Neuronal stem cell (in vitro differentiated cells): Measurements from ENCODE around the gene RAB17.

ENCODE experiments used
- DNase-seq: peaks from one replicate; pipeline ENCODE4 v3.0.0-alpha.2; 2013; ENCODE audit warnings: low spot score
- H2AFZ ChIP-seq: one replicate; pipeline ENCODE4 v1.6.1; 2013; ENCODE audit warnings: mild to moderate bottlenecking, low read length, inconsistent platforms
- H2AK5ac ChIP-seq: 2 replicates; pipeline ENCODE4 v1.6.1; 2013; ENCODE audit warnings: low read depth, mild to moderate bottlenecking, inconsistent platforms, low read length, moderate library complexity, mixed read lengths
- H2BK120ac ChIP-seq: 2 replicates; pipeline ENCODE4 v1.6.1; 2013; ENCODE audit warnings: low read depth, mild to moderate bottlenecking, inconsistent platforms, low read length, moderate library complexity, mixed read lengths
- H2BK12ac ChIP-seq: one replicate; pipeline ENCODE4 v1.6.1; 2013; ENCODE audit warnings: low read length, inconsistent platforms
- H2BK15ac ChIP-seq: 2 replicates; pipeline ENCODE4 v1.6.1; 2013; ENCODE audit warnings: mild to moderate bottlenecking, low read length, inconsistent platforms, mixed read lengths
- H2BK5ac ChIP-seq: one replicate; pipeline ENCODE4 v1.6.1; 2013; ENCODE audit warnings: inconsistent platforms, mild to moderate bottlenecking, low read length, moderate library complexity
- H3K14ac ChIP-seq: one replicate; pipeline ENCODE4 v1.6.1; 2013; ENCODE audit warnings: low read length, inconsistent platforms
- H3K18ac ChIP-seq: 2 replicates; pipeline ENCODE4 v1.6.1; 2013; ENCODE audit warnings: low read length, inconsistent platforms
- H3K23ac ChIP-seq: 2 replicates; pipeline ENCODE4 v1.6.1; 2013; ENCODE audit warnings: low read depth, mild to moderate bottlenecking, mixed read lengths, low read length, inconsistent platforms; ENCODE audit not compliant: poor library complexity
- H3K27ac ChIP-seq: replicated peaks from 3 replicates; pipeline ENCODE4 v1.5.1; 2013; ENCODE audit warnings: low read length, inconsistent platforms
- H3K27me3 ChIP-seq, 3 experiments: 2 replicates each; pipeline ENCODE4 v1.6.1; 2013; ENCODE audit warnings: low read length in 3 of 3, mild to moderate bottlenecking in 2 of 3, inconsistent platforms in 1 of 3, low read depth in 1 of 3, mixed read lengths in 1 of 3, moderate library complexity in 1 of 3; ENCODE audit not compliant: control insufficient read depth in 3 of 3, insufficient read depth in 3 of 3
- H3K36me3 ChIP-seq, 2 donors: replicated peaks in 1 of 2; 2 replicates each; pipeline ENCODE4 v1.6.1; 2013; ENCODE audit warnings: low read length in 2 of 2; ENCODE audit not compliant: control insufficient read depth in 2 of 2, insufficient read depth in 2 of 2
- H3K4ac ChIP-seq: 2 replicates; pipeline ENCODE4 v1.6.1; 2013; ENCODE audit warnings: inconsistent platforms, mild to moderate bottlenecking, low read length, moderate library complexity
- H3K4me1 ChIP-seq, 2 donors: 1 replicate in 1 of 2; 2 replicates in 1 of 2; pipeline ENCODE4 v1.6.1; 2013; ENCODE audit warnings: low read length in 2 of 2, low read depth in 1 of 2; ENCODE audit not compliant: control insufficient read depth in 2 of 2, insufficient read depth in 1 of 2
- H3K4me2 ChIP-seq: one replicate; pipeline ENCODE4 v1.6.1; 2013; ENCODE audit warnings: mild to moderate bottlenecking, low read length, inconsistent platforms; ENCODE audit not compliant: insufficient read depth, poor library complexity, severe bottlenecking
- H3K4me3 ChIP-seq, 2 donors: 2 replicates each; pipeline ENCODE4 v1.5.1; 2013; ENCODE audit warnings: low read length in 2 of 2, mild to moderate bottlenecking in 2 of 2, inconsistent platforms in 1 of 2, moderate library complexity in 1 of 2
- H3K79me1 ChIP-seq: one replicate; pipeline ENCODE4 v1.6.1; 2013; ENCODE audit warnings: low read depth, mild to moderate bottlenecking, inconsistent platforms, low read length, moderate library complexity
- H3K9ac ChIP-seq: one replicate; pipeline ENCODE4 v1.6.1; 2013; ENCODE audit warnings: mild to moderate bottlenecking, low read depth, low read length, inconsistent platforms; ENCODE audit not compliant: poor library complexity
- H3K9me3 ChIP-seq, 2 donors: replicated peaks in 1 of 2; 2 replicates each; pipeline versions ENCODE3 to v1.6.1; 2013; ENCODE audit warnings: low read length in 2 of 2, mild to moderate bottlenecking in 2 of 2, inconsistent platforms in 1 of 2, low read depth in 1 of 2, mixed read lengths in 1 of 2, moderate library complexity in 1 of 2; ENCODE audit not compliant: control insufficient read depth in 2 of 2, insufficient read depth in 1 of 2
- H4K8ac ChIP-seq: one replicate; pipeline ENCODE4 v1.6.1; 2013; ENCODE audit warnings: low read depth, mild to moderate bottlenecking, inconsistent platforms, low read length, moderate library complexity
- H4K91ac ChIP-seq: one replicate; pipeline ENCODE4 v1.6.1; 2013; ENCODE audit warnings: low read length, low read depth, mild to moderate bottlenecking, inconsistent platforms; ENCODE audit not compliant: poor library complexity
- WGBS, 2 donors: extraction: QIAGEN DNeasy Blood & Tissue Kit; methylation state at CpG; one replicate each; pipeline ENCODE4 v1.1.7; 2013; ENCODE audit warnings: missing lambda C conversion rate in 2 of 2, mixed read lengths in 1 of 2; ENCODE audit not compliant: insufficient read length in 2 of 2, insufficient replicate concordance in 1 of 2; ENCODE audit errors: extremely low coverage in 2 of 2; 5-methylcytosine and 5-hydroxymethylcytosine counted together

The RAB17 gene

DNA sequence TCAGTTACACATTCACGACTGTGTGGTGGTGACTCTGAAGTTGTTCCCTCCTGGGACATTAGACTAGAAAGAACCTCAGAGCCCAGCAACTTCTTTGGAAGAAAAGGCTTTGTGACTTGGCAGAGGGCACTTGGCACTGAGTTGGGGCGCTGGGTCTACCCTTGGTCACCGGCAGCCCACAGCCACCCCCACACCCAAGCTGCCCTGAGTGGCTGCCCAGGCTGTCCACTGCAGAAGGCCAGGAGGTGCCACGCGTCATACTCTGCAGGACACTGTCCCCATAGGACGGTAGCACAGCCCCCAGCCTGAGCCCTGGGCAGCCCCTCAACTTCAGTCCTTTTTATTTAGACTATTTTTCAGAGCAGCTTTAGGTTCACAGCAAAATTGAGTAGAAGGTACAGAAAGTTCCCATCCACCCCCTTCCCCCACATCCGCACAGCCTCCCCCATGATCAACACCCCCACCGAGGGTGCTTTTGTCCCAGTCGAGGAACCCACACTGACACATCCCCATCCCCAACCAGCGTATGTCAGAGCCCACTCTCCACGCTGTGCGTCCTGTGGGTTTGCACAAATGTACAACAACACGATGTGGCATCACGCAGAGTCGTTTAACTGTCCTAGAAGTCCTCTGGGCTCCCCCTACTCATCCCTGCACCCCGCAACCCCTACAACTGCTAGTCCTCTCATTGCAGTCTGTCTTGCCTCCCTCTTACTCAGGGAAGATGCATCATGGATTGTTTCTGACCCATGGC is 23.1 kb downstream of the RAB17 start:
- H3K9ac ChIP-seq = peak overlapping the region; percentile 44
- H3K4me2 ChIP-seq = no peak overlapping the region

GRCh38 chr2:237566401-237567235 is 23.9 kb downstream of the RAB17 start, which contains the start of gene PRLH:
Gene PRLH (plus strand): TSS chr2:237566574. CDS start chr2:237566574, 0 bp downstream.
- peak within 1 kb of the TSS; percentile 54 for H3K18ac ChIP-seq
- peak within 1 kb of the TSS in 1 of 2 donors; percentile 33 for H3K4me3 ChIP-seq
- peak within 1 kb of the TSS; percentile 0 for H4K8ac ChIP-seq
- no peak for DNase-seq
- H4K91ac ChIP-seq = peak within 1 kb of the TSS; percentile 69
- H3K36me3 ChIP-seq = no peaks in the 10 kb centered on the region
- no peak within 1 kb of the TSS for H3K4ac ChIP-seq
- no CpG with 5 or more reads among the region's 32 CpGs for WGBS, 2 donors
- no peak within 1 kb of the TSS for H3K27ac ChIP-seq
- peak within 1 kb of the TSS; percentile 53 for H3K9ac ChIP-seq
- no peak within 1 kb of the TSS for H2AK5ac ChIP-seq
- peaks cover 1% of the 10 kb centered on the region for H3K79me1 ChIP-seq
- peaks cover 0 to 7% (median 2%) of the 10 kb centered on the region in 3 experiments for H3K27me3 ChIP-seq
- peak within 1 kb of the TSS; percentile 79 for H3K14ac ChIP-seq
- H3K9me3 ChIP-seq = peaks cover 0 to 8% of the 10 kb centered on the region in 2 donors
- no peaks in the 10 kb centered on the region for H3K4me1 ChIP-seq
- no peak within 1 kb of the TSS for H3K4me2 ChIP-seq
- H3K23ac ChIP-seq = peak within 1 kb of the TSS; percentile 81
- H2AFZ ChIP-seq = no peak within 1 kb of the TSS
- no peak within 1 kb of the TSS for H2BK5ac ChIP-seq
- no peak within 1 kb of the TSS for H2BK15ac ChIP-seq
- H2BK12ac ChIP-seq = no peak within 1 kb of the TSS
- no peak within 1 kb of the TSS for H2BK120ac ChIP-seq

More for the DNA sequence above, 23.1 kb downstream of the RAB17 start:
- DNase-seq = no peak
- Histone ChIP-seq H4K8ac (no peak overlapping the region), H3K27ac (no peak overlapping the region), H2BK12ac (no peak overlapping the region), H2BK5ac (no peak overlapping the region), H4K91ac (no peak overlapping the region), H3K14ac (no peak overlapping the region), H3K4ac (no peak overlapping the region), H3K9me3 (peaks cover 0 to 8% of the 10 kb centered on the region in 2 donors), H3K79me1 (peaks cover 2% of the 10 kb centered on the region), H2BK120ac (no peak overlapping the region), H3K18ac (no peak overlapping the region), H3K27me3 (peaks cover 0 to 7% (median 0%) of the 10 kb centered on the region in 3 experiments), H2AFZ (no peak overlapping the region), H3K4me1 (no peaks in the 10 kb centered on the region), H3K4me3 (no peak overlapping the region), H3K23ac (peak overlapping the region; percentile 47), H2BK15ac (no peak overlapping the region), H2AK5ac (no peak overlapping the region), H3K36me3 (no peaks in the 10 kb centered on the region)
- WGBS, 2 donors = no CpG with 5 or more reads among the region's 16 CpGs

DNA sequence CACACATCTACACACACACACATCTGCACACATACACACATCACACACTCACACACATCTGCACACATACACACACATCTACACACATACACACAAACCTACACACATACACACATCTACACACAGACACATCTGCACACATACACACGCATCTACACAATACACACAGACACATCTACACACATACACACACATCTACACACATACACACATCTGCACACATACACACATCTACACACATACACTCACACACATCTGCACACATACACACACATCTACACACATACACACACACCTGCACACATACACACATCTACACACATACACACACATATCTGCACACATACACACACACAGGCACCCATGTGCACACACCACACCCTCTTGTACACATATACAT is 24.6 kb downstream of the RAB17 start:
- no CpG with 5 or more reads among the region's 1 CpG for WGBS, 2 donors
- Histone ChIP-seq H3K4me3 (no peak overlapping the region), H4K8ac (no peak overlapping the region), H2BK120ac (no peak overlapping the region), H3K18ac (no peak overlapping the region), H3K4me1 (no peaks in the 10 kb centered on the region), H2BK15ac (no peak overlapping the region), H3K79me1 (no peaks in the 10 kb centered on the region), H3K23ac (no peak overlapping the region), H3K27ac (no peak overlapping the region), H3K9me3 (peaks cover 0 to 8% of the 10 kb centered on the region in 2 donors), H3K4me2 (no peak overlapping the region), H3K36me3 (no peaks in the 10 kb centered on the region), H3K4ac (no peak overlapping the region), H2AFZ (no peak overlapping the region), H2BK5ac (no peak overlapping the region), H2AK5ac (no peak overlapping the region), H2BK12ac (no peak overlapping the region), H3K27me3 (peaks cover 0 to 7% (median 2%) of the 10 kb centered on the region in 3 experiments), H3K14ac (peak overlapping the region; percentile 79), H3K9ac (no peak overlapping the region), H4K91ac (no peak overlapping the region)
- DNase-seq = no peak
